GM12878 (cell line): Measurements from ENCODE around the gene LCLAT1.

Experiments used
- CTCF ChIP-seq, 3 experiments: IDR thresholded peaks in 2 of 3; conservative IDR thresholded peaks in 1 of 3; 2 replicates each; pipeline ENCODE4 v1.5.1; 2011; ENCODE audit warnings: low read depth in 3 of 3, low read length in 3 of 3, mild to moderate bottlenecking in 3 of 3, control low read depth in 2 of 3, moderate library complexity in 2 of 3, inconsistent platforms in 1 of 3, mixed read lengths in 1 of 3; ENCODE audit not compliant: control insufficient read depth in 2 of 3, insufficient read depth in 1 of 3; ENCODE audit errors: extremely low read depth in 1 of 3
- MAX ChIP-seq: IDR thresholded peaks from 2 replicates; pipeline ENCODE4 v1.6.1; 2012; ENCODE audit warnings: low read depth, low read length, improper control_type of control experiment
- POLR2AphosphoS2 ChIP-seq: IDR thresholded peaks from 2 replicates; pipeline ENCODE4 v1.6.1; 2011; ENCODE audit warnings: low read depth, mild to moderate bottlenecking, low read length, improper control_type of control experiment, moderate library complexity
- POLR2AphosphoS5 ChIP-seq: IDR thresholded peaks from 2 replicates; pipeline ENCODE4 v1.6.1; 2011; ENCODE audit warnings: mild to moderate bottlenecking, low read length, inconsistent platforms
- RAD21 ChIP-seq: IDR thresholded peaks from 2 replicates; pipeline ENCODE4 v1.6.1; 2011; ENCODE audit warnings: mild to moderate bottlenecking, low read depth, low read length, moderate library complexity; ENCODE audit not compliant: insufficient read depth
- TCF12 ChIP-seq: IDR thresholded peaks from 2 replicates; pipeline ENCODE4 v1.6.1; 2011; ENCODE audit warnings: low read depth, mild to moderate bottlenecking, low read length

GRCh38 chr2:30559544-30560275 lies 112.7 kb downstream of the LCLAT1 start:
- TF ChIP-seq POLR2AphosphoS5 (no peak), CTCF (IDR thresholded peaks at IDR 0.05 in 2 of 3, conservative IDR thresholded peaks at IDR 0.05 in 1 of 3; ENCODE audit: control insufficient read depth in 2 of 3, extremely low read depth in 1 of 3, insufficient read depth in 1 of 3, low read depth in 3 of 3, low read length in 3 of 3) (no peak), MAX (no peak), RAD21 (no peak), POLR2AphosphoS2 (no peak), TCF12 (no peak)
